ENCODE measurements around the gene CALN1. TPM values are rescaled to one million over a fixed set of nuclear protein-coding genes. Genes with fewer than 3 reads are reported as not detected.

Gene CALN1
- total and polyA plus RNA-seq, 9 of the 15 experiments (the other 6 are each of a cell fraction or from before 2014, with no cell fraction given): 1.4 to 7.5 (median 3.3) TPM

- TF ChIP-seq REST (IDR thresholded peaks at IDR 0.05; ENCODE audit: borderline replicate concordance) (peak; percentile 23; the same call in 1 of the 2 replicates), REST (CRISPR knock-in tag; IDR thresholded peaks at IDR 0.05; ENCODE audit: low read depth) (no peak)
Observed at GRCh38 chr7:72183835-72184234, 228.3 kb downstream of the CALN1 start (continued).

GRCh38 chr7:72182036-72182435 lies 230.1 kb downstream of the CALN1 start:
- BruUV-seq (replicated peaks): no TSS peak
- no peak overlapping the region for H3K4me3 ChIP-seq
- FAIRE-seq: no peak
- ATAC-seq: no peak
- no peaks in the 10 kb centered on the region for H3K79me2 ChIP-seq (ENCODE audit: control insufficient read depth, insufficient read depth, low read length)
- no peak overlapping the region for H2AFZ ChIP-seq (ENCODE audit: low read depth, low read length)
- in situ Hi-C loops (cut with MboI) (no loop called here), intact Hi-C loops (cut with micrococcal nuclease) (loop anchor here (5.0 to 10.0 kb wide), 2 partner anchors 313 to 605 kb away; no protein-coding TSS in a partner anchor)
- H3K36me3 ChIP-seq (ENCODE audit: control insufficient read depth, insufficient read depth, low read length): no peaks in the 10 kb centered on the region
- no peak overlapping the region for H3K9ac ChIP-seq (ENCODE audit: insufficient read depth in 1 of 2, low read depth in 2 of 2, low read length in 2 of 2)
- H3K27me3 ChIP-seq (ENCODE audit: control insufficient read depth in 2 of 2, insufficient read depth in 2 of 2, low read length in 2 of 2): peaks cover 0 to 3% of the 10 kb centered on the region in 2 experiments; a peak in 1 of 5 replicates
- whole genome bisulfite sequencing (ENCODE audit: insufficient coverage, low coverage, missing lambda C conversion rate): 7% methylated on average over 4 of the region's 4 CpGs
- no peak overlapping the region for H3K4me2 ChIP-seq (ENCODE audit: insufficient read depth, low read length)
- H3K9me1 ChIP-seq (ENCODE audit: control insufficient read depth, insufficient read depth, low read length): no peaks in the 10 kb centered on the region
- no peaks in the 10 kb centered on the region for H3K4me1 ChIP-seq (replicated peaks in 1 of 2; ENCODE audit: control insufficient read depth in 2 of 2, insufficient read depth in 2 of 2, low read length in 2 of 2)
- no peak overlapping the region for H3K27ac ChIP-seq (ENCODE audit: extremely low read depth, low read depth, low read length)
- POLR2A ChIA-PET: no interaction called here
- DNase-seq (ENCODE audit: extremely low read depth in 1 of 4, low spot score in 3 of 4): no peak
- CTCF ChIA-PET (ENCODE audit: low intra/inter-chr PET ratio): no interaction called here
- no peaks in the 10 kb centered on the region for H3K9me3 ChIP-seq (replicated peaks; ENCODE audit: control insufficient read depth, insufficient read depth, low read depth, low read length)
- 0 out of 2 replicates have a peak, but pooled peaks cover 2% of the 10 kb centered on the region for H4K20me1 ChIP-seq (replicated peaks; ENCODE audit: control insufficient read depth, insufficient read depth, low read length)
- TF ChIP-seq ZNF184 (CRISPR knock-in tag; IDR thresholded peaks at IDR 0.05) (no peak), E2F6 (IDR thresholded peaks at IDR 0.05; ENCODE audit: borderline replicate concordance in 1 of 2, extremely low read depth in 1 of 2, insufficient read depth in 1 of 2, insufficient read length in 1 of 2, low read depth in 1 of 2, low read length in 1 of 2, poor library complexity in 1 of 2, severe bottlenecking in 1 of 2) (no peak), ATF6 (CRISPR knock-in tag; IDR thresholded peaks at IDR 0.05) (no peak), TSC22D4 (tag; IDR thresholded peaks at IDR 0.05) (no peak)
